GM10248 (cell line): ENCODE measurements around the gene RABL6.
"Not testable (repeated sequence)": the region's sequence is repeated elsewhere in the genome, so short reads cannot be mapped to it uniquely, and the experiment has no call there.

Experiments
- CTCF ChIA-PET: fragments of 300-600 bp; sonication (Branson Sonifier 250); formaldehyde crosslinking; extraction: SDS; loops from one replicate; lab custom pipeline; 2021; ENCODE audit warnings: antibody characterized with exemption; lab: Yijun Ruan, JAX
- POLR2A ChIA-PET: fragments of 350-650 bp; sonication (Branson Sonifier 250); formaldehyde crosslinking; extraction: SDS; loops from one replicate; lab custom pipeline; 2020; ENCODE audit warnings: antibody characterized with exemption; lab: Yijun Ruan, JAX
- DNase-seq: peaks from one replicate; pipeline ENCODE4 v3.0.0; 2012; ENCODE audit errors: extremely low spot score
- CTCF ChIP-seq: IDR thresholded peaks from 2 replicates; pipeline ENCODE4 v1.5.1; 2012; ENCODE audit warnings: mild to moderate bottlenecking, low read depth; ENCODE audit errors: extremely low read depth, missing control alignments, control extremely low read depth

RABL6 gene

GRCh38 chr9:136861874-136862457 lies 54.2 kb downstream of the RABL6 start:
- DNase-seq, result no peak
- CTCF ChIA-PET, result interaction anchor here (0.9 to 3.2 kb wide), 4 partner anchors 19 to 202 kb away, joined by 3 to 19 read pairs (median 4); partner anchors contain the start of genes AJM1 and RABL6
- TF ChIP-seq CTCF, result no peak
- POLR2A ChIA-PET, result interaction anchor here (0.8 kb wide), 1 partner anchor 41 kb away, joined by 3 read pairs; no protein-coding TSS in a partner anchor

GRCh38 chr9:136862849-136863622 lies 55.3 kb downstream of the RABL6 start:
- ChIA-PET CTCF (interaction anchor here (0.9 to 1.6 kb wide), 3 partner anchors 19 to 201 kb away, joined by 3 to 5 read pairs (median 4); partner anchors contain the start of gene RABL6), POLR2A (no interaction called here)
- DNase-seq, result no peak
- TF ChIP-seq CTCF, result no peak

GRCh38 chr9:136863623-136864273 lies 56.0 kb downstream of the RABL6 start:
- ChIA-PET POLR2A (interaction anchor here (1.3 kb wide), 1 partner anchor 22 kb away, joined by 4 read pairs; the partner anchor contains the start of gene TRAF2), CTCF (interaction anchor here (0.9 to 1.3 kb wide), 2 partner anchors 12 to 18 kb away, joined by 3 to 4 read pairs; no protein-coding TSS in a partner anchor)

GRCh38 chr9:136865041-136865767 lies 57.5 kb downstream of the RABL6 start:
- CTCF ChIA-PET, result no interaction called here
- POLR2A ChIA-PET, result interaction anchor here (1.3 kb wide), 1 partner anchor 21 kb away, joined by 4 read pairs; the partner anchor contains the start of gene TRAF2

More at GRCh38 chr9:136863623-136864273, 56.0 kb downstream of the RABL6 start:
- no peak for TF ChIP-seq CTCF
- DNase-seq, result no peak

GRCh38 chr9:136865768-136866103 lies 58.0 kb downstream of the RABL6 start:
- POLR2A ChIA-PET, result interaction anchor here (1.0 kb wide), 1 partner anchor 21 kb away, joined by 4 read pairs; the partner anchor contains the start of gene TRAF2
- no peak for DNase-seq
- TF ChIP-seq CTCF, result no peak
- CTCF ChIA-PET, result no interaction called here

More at GRCh38 chr9:136865041-136865767, 57.5 kb downstream of the RABL6 start:
- no peak for DNase-seq
- no peak for TF ChIP-seq CTCF

- DNase-seq, CTCF ChIA-PET, POLR2A ChIA-PET: not testable (repeated sequence)
These were observed 59.2 kb downstream of the RABL6 start for GRCh38 chr9:136866898-136867421.
